HG03060 (cell line): ENCODE data around the gene OR10D3.
"Not testable (repeated sequence)": the region's sequence is repeated elsewhere in the genome, so short reads cannot be mapped to it uniquely, and the experiment has no call there.

Experiments
- ATAC-seq: cut with Tn5 transposase; IDR thresholded peaks from one replicate; pipeline ENCODE4 v1.9.1; 2021; ENCODE audit warnings: low read depth, moderate number of reproducible peaks; ENCODE audit not compliant: unreplicated experiment

OR10D3 gene

DNA sequence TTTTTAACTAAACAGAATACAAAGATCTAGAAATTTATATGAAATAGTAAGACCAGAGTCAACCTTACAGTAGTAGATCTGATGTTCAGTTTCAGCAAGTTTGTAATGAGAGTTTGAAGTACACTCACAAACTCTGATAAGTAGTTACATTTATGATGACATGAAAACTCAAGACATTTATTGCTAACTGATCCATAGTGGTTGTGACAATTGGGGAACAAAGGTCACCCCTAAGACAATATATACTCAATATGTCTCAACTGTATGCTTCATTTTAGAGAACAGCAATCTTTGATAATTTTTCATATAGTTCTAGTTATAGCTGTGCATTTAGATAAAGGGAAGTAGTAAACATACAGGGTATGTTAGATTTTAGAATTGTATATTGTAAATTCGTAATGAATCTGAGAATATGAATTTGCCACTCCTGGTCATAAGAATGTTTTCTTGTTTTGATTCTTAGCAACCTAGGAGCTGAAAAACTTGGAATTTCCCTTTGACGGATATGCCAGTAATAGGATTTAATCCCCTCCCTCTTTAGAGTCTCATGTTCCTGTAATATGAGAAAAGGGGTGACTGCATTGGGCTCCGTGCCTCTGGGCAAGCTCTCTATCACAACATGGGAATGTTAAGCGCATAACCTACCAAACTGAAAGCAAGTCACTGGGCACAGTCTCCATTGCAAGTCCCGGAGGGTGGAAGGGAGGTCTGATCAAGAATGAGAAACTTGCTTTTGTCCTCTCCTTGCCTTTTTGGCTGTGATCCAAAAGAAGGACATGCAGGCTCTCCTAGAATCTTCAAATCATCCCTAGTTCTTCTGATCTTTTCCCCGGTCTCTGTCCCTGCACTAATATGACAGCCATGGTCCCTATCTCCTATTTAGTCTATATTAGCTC, 11.4 kb downstream of the OR10D3 start:
- no peak for ATAC-seq

DNA sequence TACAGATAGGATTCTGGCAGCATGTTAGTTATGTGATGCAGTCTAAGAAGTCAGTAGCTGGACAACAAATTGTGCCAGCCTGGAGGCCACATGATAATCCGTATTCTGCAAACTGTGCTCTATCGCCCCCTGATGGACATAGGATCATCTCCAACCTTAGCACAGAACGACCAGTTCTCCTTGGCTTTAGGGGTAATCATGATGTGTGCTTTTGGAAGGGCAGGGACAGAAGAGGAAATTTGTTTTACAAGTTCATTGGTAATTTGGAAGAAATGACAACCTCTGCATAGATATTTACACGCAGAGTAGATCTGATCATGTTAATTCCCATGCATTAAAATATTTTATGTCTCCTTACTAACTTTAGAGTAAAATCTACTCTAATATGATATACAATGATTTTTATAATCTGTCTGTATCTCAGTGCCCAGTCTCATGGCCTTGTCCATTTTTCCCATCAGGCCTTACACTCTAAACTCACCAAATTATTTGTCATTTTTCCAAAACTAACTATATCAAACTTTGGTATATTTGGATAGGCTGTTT, 12.1 kb downstream of the OR10D3 start:
- no peak for ATAC-seq

DNA sequence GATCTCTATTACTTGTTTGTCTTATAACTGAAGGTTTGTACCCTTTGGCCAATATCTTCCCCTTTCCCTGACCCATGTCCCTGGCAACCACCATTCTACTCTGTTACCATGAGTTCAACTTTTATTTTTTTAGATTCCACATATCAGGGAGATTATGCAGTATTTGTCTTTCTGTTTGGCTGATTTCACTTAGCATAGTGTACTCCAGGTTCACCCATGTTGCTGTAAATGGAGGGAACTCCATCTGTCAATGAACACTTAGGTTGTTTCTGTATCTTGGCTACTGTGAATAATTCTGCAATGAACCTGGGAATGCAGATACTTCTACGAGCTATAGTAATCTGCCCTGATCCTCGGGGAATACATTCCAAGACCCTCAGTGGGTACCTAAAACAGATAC, 14.9 kb downstream of the OR10D3 start:
- ATAC-seq = no peak

DNA sequence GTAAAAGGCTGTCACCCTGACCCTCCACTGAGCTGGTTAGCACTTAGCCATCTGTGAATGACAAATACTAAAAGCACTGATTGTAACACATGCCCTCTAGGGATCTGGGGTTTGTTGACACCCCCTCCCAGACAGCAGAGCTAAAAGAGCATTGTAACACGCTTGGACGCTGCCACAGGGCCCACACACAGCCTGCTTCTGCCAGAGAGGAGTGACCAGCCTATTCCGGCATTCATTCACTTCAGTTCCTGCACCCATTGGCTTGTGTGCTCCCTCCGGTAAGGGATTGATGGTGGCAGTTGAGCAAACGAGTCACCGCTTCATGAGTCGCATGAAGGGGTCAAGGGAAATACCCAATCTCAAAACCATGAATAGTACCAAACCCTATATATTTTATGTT, 15.8 kb downstream of the OR10D3 start:
- no peak for ATAC-seq

DNA sequence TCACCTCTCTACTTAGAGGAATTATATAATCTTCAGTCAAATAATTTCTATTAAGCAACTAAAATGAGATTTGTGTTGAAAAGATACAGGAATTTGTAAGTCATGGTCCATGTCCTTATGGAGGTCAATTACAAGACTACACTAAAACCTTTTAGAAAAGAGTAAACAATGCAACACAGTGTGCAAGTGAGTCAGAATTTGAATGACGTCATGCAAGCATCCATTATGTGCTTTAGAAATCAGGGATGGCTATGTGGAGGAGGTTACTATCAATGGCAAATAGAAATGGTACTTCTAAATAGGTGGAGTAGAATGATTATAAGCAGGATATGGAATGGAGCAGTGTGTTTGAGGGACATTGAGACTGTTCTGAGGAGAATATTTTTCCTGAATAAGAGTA, 16.6 kb downstream of the OR10D3 start:
- no peak for ATAC-seq

DNA sequence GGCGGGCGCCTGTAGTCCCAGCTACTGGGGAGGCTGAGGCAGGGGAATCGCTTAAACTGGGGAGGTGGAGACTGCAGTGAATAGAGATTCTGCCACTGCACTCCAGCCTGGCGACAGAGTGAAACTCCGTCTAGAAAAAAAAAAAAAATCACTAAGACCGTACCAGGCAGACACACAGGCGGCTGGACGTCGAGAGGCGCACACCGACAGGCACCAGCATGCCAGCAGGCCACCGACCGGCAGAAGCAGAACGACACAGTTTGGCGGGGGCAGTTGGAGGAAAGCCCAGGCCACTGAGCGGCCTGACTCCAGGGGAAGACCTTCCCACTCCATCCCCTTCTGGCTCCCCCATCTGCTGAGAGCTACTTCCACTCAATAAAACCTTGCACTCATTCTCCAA, 17.5 kb downstream of the OR10D3 start:
- no peak for ATAC-seq

DNA sequence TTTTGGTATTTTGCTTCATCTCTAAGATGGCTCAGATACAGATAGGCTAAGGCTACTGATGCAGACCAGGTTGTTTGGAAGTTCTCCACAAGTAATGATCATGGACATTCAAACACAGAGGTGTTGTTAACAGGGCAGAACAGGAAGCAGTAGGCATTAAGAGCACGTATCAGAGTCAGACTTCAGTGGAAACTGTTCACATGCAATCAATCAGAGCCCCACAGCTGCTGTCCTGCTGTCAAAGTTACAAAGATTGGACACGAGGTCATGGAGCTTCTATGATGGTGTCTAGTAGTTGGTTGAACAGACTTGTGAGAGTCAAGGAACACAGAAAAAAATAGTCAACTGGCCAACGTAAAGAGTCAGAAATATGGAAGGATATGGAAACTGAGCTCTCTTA, 19.8 kb downstream of the OR10D3 start:
- no peak for ATAC-seq

DNA sequence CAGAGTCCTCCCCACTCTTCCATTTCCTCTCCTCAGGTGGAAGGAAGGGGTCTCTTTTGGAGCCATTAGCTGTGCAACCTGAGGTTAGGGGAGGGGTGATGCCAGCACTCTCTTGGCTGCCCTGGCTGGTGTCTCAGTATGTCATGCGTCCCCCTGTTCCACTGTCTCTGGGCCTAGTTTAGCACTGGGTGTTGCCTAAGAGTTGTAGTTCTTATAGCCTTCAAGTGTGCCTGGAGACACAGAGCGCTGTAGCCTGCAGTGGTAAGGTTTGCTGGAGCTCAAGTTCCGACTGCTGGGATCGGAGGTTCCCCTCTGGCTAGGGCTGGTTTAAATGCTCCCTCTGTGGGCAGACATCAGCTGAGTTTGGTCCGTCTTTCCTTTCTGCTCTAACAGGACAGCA, 20.9 kb downstream of the OR10D3 start:
- no peak for ATAC-seq

DNA sequence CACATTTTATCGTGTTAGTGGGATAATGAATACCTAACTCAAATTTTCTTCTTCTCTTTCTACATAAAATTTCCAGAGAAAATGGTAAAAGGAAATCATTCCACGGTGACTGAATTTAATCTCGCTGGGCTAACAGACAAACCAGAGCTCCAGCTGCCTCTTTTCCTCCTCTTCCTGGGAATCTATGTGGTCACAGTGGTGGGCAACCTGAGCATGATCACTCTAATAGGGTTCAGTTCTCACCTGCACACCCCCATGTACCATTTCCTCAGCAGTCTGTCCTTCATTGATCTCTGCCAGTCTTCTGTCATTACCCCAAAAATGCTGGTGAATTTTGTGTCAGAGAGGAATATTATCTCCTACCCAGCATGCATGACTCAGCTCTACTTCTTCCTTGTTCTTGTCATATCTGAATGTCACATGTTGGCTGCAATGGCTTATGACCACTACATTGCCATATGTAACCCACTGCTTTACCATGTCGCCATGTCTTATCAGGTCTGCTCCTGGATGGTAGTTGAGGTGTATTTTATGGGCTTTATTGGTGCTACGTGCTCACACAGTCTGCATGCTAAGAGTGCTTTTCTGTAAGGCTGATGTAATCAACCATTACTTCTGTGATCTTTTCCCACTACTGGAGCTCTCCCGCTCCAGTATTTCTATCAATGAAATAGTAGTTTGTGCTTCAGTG, 24.1 kb downstream of the OR10D3 start:
- ATAC-seq = no peak

DNA sequence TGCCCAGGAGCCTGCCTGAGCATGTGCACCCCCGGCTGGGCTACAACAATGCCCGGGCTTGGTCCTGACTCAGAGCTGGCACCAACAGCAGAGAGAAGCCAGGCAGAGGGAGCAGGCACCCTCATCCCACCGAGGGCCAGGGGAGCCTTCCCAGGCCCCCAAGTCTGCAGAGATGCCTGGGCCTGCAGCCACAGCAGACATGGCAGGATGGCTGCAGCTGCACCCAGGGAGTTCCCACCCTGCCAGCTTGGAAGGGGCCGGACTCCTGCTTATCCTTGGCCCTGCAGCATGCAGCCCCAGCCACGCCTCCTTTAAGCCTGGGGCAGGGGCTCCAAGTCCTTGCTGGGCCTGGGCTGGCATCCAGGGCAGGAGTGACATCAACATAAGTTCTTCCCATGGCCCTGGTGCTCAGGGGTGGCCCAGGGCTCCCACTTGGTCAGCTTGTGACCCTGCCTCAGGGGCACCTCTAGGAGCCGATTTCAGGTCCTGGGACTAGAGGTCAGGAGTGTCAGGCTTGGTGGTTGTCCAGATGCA, 26.7 kb downstream of the OR10D3 start:
- no peak for ATAC-seq

DNA sequence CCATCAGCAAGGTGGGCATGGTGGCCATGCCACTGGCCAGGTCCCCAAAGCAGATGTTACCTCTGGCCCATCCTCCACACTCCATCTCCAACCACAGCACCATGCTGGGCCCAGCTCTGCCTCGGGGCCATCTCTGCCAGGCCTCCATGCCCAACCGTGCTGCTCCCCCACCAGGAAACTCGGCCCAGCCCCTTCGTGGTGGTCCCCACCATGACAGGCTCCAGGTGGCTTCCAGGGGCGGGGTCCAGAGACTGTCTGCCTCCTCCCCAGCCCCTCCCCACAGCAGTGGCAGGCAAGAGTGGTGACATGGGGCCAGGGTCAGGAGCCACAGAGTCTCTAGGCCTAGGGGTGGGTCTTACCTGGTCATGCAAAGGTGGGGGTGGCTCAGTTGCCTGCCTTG, 27.3 kb downstream of the OR10D3 start:
- no peak for ATAC-seq

DNA sequence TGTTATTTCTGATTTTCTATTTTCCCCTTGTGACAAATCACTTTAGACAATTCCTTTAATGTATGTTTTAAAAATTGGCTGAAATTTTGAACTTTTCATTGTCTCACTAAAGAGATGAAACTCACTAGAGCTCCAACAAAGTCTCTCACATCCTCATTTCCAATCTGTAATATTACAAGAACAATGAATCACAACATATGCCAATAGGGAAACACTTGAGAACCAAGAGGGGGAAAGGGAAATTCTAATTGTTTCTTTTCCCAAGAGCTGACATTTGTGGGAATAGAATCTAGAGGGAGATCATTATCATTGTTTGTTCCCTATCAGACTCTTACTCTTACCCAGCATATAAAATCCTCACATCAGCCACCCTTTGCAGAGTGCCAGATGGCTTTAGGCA, 28.2 kb downstream of the OR10D3 start:
- no peak for ATAC-seq

DNA sequence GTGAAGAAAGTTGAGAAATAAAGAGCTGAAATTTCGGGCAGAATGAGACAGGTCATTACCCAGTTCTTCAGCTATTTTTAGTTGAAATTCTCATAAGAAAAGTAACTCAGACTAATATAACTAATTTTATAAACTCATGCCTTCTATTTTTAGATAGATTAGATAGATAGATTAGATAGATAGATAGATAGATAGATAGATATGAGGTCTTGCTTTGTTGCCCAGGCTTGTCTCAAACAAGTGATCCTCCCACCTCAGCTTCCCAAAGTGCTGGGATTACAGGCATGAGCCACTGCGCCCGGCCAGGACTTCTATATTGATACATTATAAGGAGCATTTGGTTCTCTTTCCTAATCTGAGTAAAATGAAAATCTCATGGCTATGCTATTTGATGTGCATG, 30.9 kb downstream of the OR10D3 start:
- ATAC-seq = no peak

DNA sequence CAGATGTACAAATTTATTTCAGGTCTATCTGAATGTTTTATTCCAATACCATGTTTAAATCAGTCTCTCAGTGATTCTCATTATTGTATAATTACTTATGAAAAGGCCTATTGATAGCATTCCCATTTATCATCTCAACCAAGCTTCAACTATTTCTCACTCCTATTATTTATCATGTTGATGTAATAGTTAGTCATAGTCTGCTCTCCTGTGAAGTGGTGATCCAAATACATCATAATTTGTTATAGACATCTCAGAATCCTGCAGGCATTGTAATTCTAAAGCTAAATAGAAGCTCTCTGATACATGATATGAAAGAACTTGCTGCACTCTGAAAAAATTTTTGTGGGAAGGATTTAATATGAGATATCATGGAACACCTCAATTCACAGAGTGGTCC, 36.0 kb downstream of the OR10D3 start:
- ATAC-seq = no peak

DNA sequence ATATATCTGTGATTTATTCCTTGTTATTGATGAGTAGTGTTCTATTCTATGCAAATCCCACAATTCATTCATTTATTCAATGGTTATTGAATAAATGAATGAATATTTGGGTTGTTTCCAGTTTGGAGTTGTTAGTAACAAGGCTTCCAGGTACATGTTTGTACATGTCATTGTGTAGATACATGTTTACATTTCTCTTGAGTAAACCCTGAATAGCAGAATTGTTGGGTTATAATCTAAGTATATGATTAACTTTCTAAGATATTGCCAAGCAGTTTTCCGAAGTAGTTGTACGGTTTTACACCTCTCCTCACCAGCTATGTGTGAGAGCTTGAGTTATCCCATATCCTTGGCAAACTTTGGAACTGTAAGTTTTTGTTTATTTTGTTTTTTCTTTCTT, 39.3 kb downstream of the OR10D3 start:
- ATAC-seq = no peak

DNA sequence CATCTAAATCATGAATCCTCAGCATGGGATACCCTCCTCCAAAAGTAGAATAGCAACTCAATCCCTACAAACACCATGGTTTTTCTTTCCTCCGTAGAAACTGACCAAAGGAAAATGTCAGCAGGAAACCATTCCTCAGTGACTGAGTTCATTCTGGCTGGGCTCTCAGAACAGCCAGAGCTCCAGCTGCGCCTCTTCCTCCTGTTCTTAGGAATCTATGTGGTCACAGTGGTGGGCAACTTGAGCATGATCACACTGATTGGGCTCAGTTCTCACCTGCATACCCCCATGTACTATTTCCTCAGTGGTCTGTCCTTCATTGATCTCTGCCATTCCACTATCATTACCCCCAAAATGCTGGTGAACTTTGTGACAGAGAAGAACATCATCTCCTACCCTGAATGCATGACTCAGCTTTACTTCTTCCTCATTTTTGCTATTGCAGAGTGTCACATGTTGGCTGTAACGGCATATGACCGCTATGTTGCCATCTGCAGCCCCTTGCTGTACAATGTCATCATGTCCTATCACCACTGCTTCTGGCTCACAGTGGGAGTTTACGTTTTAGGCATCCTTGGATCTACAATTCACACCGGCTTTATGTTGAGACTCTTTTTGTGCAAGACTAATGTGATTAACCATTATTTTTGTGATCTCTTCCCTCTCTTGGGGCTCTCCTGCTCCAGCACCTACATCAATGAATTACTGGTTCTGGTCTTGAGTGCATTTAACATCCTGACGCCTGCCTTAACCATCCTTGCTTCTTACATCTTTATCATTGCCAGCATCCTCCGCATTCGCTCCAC, 41.7 kb downstream of the OR10D3 start:
- ATAC-seq = not testable (repeated sequence)

DNA sequence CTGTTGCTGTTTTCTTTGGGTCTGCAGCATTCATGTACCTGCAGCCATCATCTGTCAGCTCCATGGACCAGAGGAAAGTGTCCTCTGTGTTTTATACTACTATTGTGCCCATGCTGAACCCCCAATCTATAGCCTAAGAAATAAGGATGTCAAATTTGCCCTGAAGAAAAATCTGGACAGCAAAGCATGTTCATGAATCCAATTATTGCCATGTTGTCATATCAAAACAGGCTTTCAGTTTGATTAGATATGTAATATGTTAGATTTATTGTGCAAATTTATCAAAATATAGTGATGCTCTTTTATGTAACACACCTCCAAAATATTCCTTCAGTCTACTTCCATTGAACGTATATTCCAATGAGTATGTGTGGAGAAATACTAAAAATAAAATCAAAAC, 42.3 kb downstream of the OR10D3 start:
- no peak for ATAC-seq

DNA sequence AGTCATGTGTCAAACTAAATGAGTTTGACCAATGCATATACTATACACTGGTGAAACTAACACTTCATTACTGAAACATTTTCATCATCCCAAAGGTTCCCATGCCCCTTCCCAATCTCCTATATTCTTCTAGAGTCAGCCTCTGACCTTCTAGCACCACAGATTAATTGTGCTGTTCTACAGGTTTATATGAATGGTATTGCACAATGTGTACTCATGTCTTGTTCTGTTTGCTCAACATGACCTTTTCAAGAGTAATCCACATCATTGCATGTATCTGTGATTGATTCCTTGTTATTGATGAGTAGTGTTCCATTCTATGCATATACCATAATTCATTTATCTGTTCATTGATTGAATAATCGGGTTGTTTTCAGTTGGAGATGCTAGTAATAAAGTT, 50.2 kb downstream of the OR10D3 start:
- ATAC-seq = no peak
